Pancreas (tissue), 10 donors: ENCODE results near the gene GFY. TPM values are rescaled to one million over a fixed set of nuclear protein-coding genes. Genes with fewer than 3 reads are reported as not detected.

Experiments
- ATAC-seq, 4 donors: fragments of 200-7000 bp; cut with Tn5 transposase; one replicate each; pipeline versions ENCODE4 v1.8.0 to v1.9.1; 2020; ENCODE audit warnings: mild to moderate bottlenecking in 4 of 4, moderate library complexity in 4 of 4
- DNase-seq, 6 donors: peaks; one replicate each; pipeline ENCODE4 v3.0.0-alpha.2; 2020
- FAIRE-seq: peaks from 2 replicates; lab custom pipeline; 2012; peaks lifted over from hg19 to GRCh38; lab: Jason Lieb, UNC
- H3K27ac ChIP-seq, 4 donors: fragments of 200-600 bp; sonication (generic); 1 replicate in 3 of 4; 2 replicates in 1 of 4; pipeline versions ENCODE4 v1.5.0 to v1.8.0; 2020
- H3K27me3 ChIP-seq, 4 donors: fragments of 200-600 bp; one replicate each; pipeline ENCODE4 v1.8.0; 2021
- H3K36me3 ChIP-seq, 3 donors: fragments of 200-600 bp; sonication (generic) in 1 of 3; one replicate each; pipeline versions ENCODE4 v1.5.0 to v1.8.0; 2020 to 2021
- H3K4me1 ChIP-seq, 3 donors: fragments of 200-600 bp; one replicate each; pipeline ENCODE4 v1.8.0; 2021
- H3K4me3 ChIP-seq, 4 donors: fragments of 200-600 bp; sonication (generic) in 2 of 4; one replicate each; pipeline versions ENCODE4 v1.5.0 to v1.8.0; 2020 to 2021
- H3K9me3 ChIP-seq, 4 donors: fragments of 200-600 bp; one replicate each; pipeline ENCODE4 v1.8.0; 2021
- WGBS, 2 donors: extraction: QIAGEN DNeasy Blood & Tissue Kit; methylation state at CpG; one replicate each; pipeline ENCODE4 v1.1.7; 2013; 5-methylcytosine and 5-hydroxymethylcytosine counted together
- intact Hi-C, 3 donors: fragments of 100-400 bp; cut with DNase I; formaldehyde crosslinking; loops; one replicate each; pipeline versions ENCODE4 v1.11.1 to v1.14.2; 2022
- polyA plus RNA-seq, 2 donors: library from polyadenylated mRNA; stranded (reverse); fragments of 200-250 nt; gene quantifications; one replicate each; pipeline ENCODE4 v1.2.3, GENCODE V29; 2013
- total RNA-seq, 6 donors: library from RNA; stranded (reverse); fragmentation: NEBNext Ultra II Directional in 4 of 6; extraction: Animal tissue kit (Norgen Biotek cat#: 25700) in 4 of 6; gene quantifications; one replicate each; pipeline versions ENCODE4 v1.2.1 to v1.2.4, GENCODE V29; 2021 to 2023
- TF ChIP-seq, protein P1 (sequence below), 4 donors: fragments of 200-600 bp; sonication (generic) in 3 of 4; IDR thresholded peaks; one replicate each; pipeline versions ENCODE4 v1.5.0 to v1.8.0; 2021; ENCODE audit warnings: antibody characterized with exemption in 4 of 4
- donor health status: healthy with polysubstance abuse.
- donor health status: DM: no; HTN: no; CAD: no; lungs with moderate emphysema.
- donor health status: DM: no; HTN: no; CAD: no.
- donor health status: control.
- donor health status: control.
- donor health status: Bipolar disorder and iron deficiency.
- donor health status: DM: yes; HTN: yes; CAD: no.
- donor health status: DM: no; HTN: no; CAD: no.
- donor health status: DM: no; HTN: no; CAD: no.
- donor health status: DM: yes; HTN: yes; CAD: no.

GFY gene
- total and polyA plus RNA-seq, 8 donors, result not detected

DNA sequence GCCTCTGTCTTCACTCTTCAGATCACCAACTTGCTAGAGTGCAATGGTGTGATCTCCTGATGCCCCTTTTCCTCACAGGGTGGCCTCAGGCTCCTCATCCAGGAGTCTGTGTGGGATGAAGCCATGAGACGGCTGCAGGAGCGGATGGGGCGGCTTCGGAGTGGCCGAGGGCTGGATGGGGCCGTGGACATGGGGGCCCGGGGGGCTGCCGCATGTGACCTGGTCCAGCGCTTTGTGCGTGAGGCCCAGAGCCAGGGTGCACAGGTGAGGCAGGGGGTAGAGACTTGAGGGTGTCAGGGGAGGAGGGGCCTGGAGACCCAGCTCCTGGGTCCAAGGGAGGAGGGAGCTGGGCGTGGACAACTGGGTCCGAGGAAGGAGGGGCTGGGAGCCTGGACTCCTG, 37.3 kb downstream of the GFY start:
- Histone ChIP-seq H3K36me3 (peaks cover 0 to 12% (median 0%) of the 10 kb centered on the region in 3 donors), H3K4me3 (no peak overlapping the region), H3K27me3 (no peaks in the 10 kb centered on the region), H3K4me1 (no peaks in the 10 kb centered on the region), H3K9me3 (no peaks in the 10 kb centered on the region), H3K27ac (no peak overlapping the region)
- intact Hi-C loops, result no loop called here
- no peak for DNase-seq
- 87 to 96% methylated on average over 11 to 12 of the region's 12 CpGs for WGBS, 2 donors
- TF ChIP-seq, protein P1, sequence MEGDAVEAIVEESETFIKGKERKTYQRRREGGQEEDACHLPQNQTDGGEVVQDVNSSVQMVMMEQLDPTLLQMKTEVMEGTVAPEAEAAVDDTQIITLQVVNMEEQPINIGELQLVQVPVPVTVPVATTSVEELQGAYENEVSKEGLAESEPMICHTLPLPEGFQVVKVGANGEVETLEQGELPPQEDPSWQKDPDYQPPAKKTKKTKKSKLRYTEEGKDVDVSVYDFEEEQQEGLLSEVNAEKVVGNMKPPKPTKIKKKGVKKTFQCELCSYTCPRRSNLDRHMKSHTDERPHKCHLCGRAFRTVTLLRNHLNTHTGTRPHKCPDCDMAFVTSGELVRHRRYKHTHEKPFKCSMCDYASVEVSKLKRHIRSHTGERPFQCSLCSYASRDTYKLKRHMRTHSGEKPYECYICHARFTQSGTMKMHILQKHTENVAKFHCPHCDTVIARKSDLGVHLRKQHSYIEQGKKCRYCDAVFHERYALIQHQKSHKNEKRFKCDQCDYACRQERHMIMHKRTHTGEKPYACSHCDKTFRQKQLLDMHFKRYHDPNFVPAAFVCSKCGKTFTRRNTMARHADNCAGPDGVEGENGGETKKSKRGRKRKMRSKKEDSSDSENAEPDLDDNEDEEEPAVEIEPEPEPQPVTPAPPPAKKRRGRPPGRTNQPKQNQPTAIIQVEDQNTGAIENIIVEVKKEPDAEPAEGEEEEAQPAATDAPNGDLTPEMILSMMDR (IDR thresholded peaks at IDR 0.05), result no peak
- FAIRE-seq, result no peak
- ATAC-seq, result no peak

DNA sequence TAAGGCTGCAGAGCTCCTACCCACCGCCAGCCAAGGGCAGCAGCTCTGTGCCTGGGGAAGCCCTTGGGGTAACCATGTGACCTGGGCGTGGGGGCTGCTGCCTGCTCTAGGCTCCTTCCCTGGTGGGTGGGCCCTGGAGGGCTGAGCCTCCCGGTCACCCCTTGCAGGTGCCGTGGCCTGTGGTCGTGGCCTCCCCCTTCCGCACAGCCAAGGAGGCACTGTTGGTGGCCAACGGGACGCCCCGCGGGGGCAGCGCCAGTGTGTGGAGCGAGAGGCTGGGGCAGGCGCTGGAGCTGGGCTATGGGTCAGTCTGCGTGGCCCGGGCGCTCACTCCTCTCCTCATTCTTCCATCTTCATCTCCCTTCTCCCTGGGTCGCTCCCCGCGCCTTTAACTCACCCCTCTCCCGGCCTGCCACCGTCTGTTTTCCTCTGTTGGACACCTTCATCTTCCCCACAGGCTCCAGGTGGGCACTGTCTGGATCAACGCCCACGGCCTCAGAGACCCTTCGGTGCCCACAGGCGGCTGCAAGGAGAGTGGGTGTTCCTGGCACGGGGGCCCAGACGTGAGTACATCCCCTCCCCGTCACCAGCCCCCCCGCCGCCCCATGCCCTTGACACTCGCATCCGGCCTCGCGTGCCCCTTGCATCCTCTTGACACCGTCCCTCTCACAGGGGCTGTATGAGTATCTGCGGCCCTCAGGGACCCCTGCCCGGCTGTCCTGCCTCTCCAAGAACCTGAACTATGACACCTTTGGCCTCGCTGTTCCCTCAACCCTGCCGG, 39.0 kb downstream of the GFY start:
- no peak overlapping the region for H3K4me3 ChIP-seq
- DNase-seq (peak in 1 of 6 donors; percentile 75), ATAC-seq (no peak), FAIRE-seq (no peak)
- no peak overlapping the region for H3K27ac ChIP-seq
- H3K36me3 ChIP-seq, result peaks cover 0 to 12% (median 0%) of the 10 kb centered on the region in 3 donors
- 94% methylated on average over 36 to 39 of the region's 39 CpGs for WGBS, 2 donors
- no peaks in the 10 kb centered on the region for H3K9me3 ChIP-seq
- TF ChIP-seq, protein P1 (IDR thresholded peaks at IDR 0.05), result no peak
- no peaks in the 10 kb centered on the region for H3K4me1 ChIP-seq
- intact Hi-C loops, result no loop called here
- H3K27me3 ChIP-seq, result no peaks in the 10 kb centered on the region

DNA sequence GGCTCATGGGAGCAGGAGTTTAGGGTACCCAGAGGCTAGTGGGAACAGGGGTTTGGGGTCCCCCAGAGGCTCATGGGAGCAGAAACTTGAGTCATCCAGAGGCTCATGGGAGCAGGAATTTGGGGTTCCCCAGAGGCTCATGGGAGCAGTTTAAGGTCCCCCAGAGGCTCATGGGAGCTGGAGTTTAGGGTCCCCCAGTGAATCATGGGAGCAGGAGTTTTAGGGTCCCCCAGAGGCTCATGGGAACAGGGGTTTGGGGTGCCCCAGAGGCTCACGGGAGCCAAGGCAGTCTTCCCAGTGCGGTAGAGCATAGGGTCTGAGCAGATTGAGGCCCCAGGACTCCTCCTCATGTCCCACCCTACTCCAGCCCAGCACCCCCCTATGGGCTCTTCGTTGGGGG, 40.2 kb downstream of the GFY start:
- FAIRE-seq, result no peak
- WGBS, 2 donors, result 96 to 97% methylated on average over 3 of the region's 3 CpGs

DNA sequence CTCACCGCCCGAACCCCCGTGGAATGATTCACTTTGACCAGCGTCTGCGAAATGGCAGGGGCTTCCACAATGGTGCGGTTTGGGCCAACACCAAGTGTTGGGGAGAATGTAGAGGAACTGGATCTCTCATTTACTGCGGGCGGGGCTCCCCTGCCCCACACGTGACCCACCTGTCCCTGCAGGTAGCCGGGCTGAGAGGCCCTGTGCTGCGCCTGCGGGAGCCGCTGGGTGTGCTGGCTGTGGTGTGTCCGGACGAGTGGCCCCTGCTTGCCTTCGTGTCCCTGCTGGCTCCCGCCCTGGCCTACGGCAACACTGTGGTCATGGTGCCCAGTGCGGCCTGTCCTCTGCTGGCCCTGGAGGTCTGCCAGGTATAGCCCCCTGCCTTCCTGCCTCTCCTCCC, 43.0 kb downstream of the GFY start:
- Histone ChIP-seq H3K4me1 (no peaks in the 10 kb centered on the region), H3K27me3 (no peaks in the 10 kb centered on the region), H3K4me3 (no peak overlapping the region), H3K27ac (no peak overlapping the region), H3K36me3 (no peaks in the 10 kb centered on the region), H3K9me3 (no peaks in the 10 kb centered on the region)
- TF ChIP-seq, protein P1 (IDR thresholded peaks at IDR 0.05), result no peak
- DNase-seq, result no peak
- 92% methylated on average over 19 of the region's 19 CpGs for WGBS, 2 donors
- peak in 1 of 4 donors; percentile 31 for ATAC-seq
- FAIRE-seq, result no peak
- intact Hi-C loops, result no loop called here

More for the DNA sequence above, 40.2 kb downstream of the GFY start:
- H3K36me3 ChIP-seq, result peaks cover 0 to 2% (median 0%) of the 10 kb centered on the region in 3 donors
- intact Hi-C loops, result no loop called here
- H3K27ac ChIP-seq, result no peak overlapping the region
- H3K9me3 ChIP-seq, result no peaks in the 10 kb centered on the region
- DNase-seq, result no peak
- no peaks in the 10 kb centered on the region for H3K27me3 ChIP-seq
- ATAC-seq, result no peak
- H3K4me3 ChIP-seq, result no peak overlapping the region
- TF ChIP-seq, protein P1 (IDR thresholded peaks at IDR 0.05), result no peak
- H3K4me1 ChIP-seq, result no peaks in the 10 kb centered on the region
